ENCODE data around the gene ERV3-1. TPM values are rescaled to one million over a fixed set of nuclear protein-coding genes. Genes with fewer than 3 reads are reported as not detected.

Gene ERV3-1
- total and polyA plus RNA-seq, 9 of the 15 experiments (the other 6 are each of a cell fraction or from before 2014, with no cell fraction given), result 10.2 to 30.0 (median 22.0) TPM

- TF ChIP-seq HDAC3 (IDR thresholded peaks at IDR 0.05; ENCODE audit: borderline replicate concordance, partially characterized antibody) (no peak), ZC3H11A (IDR thresholded peaks at IDR 0.05; ENCODE audit: low read depth, low read length) (no peak), ZNF639 (CRISPR knock-in tag; conservative IDR thresholded peaks at IDR 0.05 in 1 of 2, IDR thresholded peaks at IDR 0.05 in 1 of 2) (0 out of 4 replicates have a peak, but pooled peaks of 1 of the 2 experiments have one; percentile 44), ZFPM2 (CRISPR knock-in tag; IDR thresholded peaks at IDR 0.05) (no peak), STAG1 (CRISPR knock-in tag; IDR thresholded peaks at IDR 0.05; ENCODE audit: borderline replicate concordance) (no peak), ADNP (tag; IDR thresholded peaks at IDR 0.05) (no peak), TRIM24 (IDR thresholded peaks at IDR 0.05) (peak in 1 of 2 experiments; percentile 57; a peak in 1 of 4 replicates), GMEB1 (CRISPR knock-in tag; IDR thresholded peaks at IDR 0.05) (no peak), NFIX (CRISPR knock-in tag; IDR thresholded peaks at IDR 0.05; ENCODE audit: low read depth) (no peak), CEBPZ (IDR thresholded peaks at IDR 0.05; ENCODE audit: borderline replicate concordance, low read depth, low read length) (no peak), ZNF239 (CRISPR knock-in tag; IDR thresholded peaks at IDR 0.05) (no peak), PHTF2 (CRISPR knock-in tag; IDR thresholded peaks at IDR 0.05) (no peak), ZNF586 (CRISPR knock-in tag; conservative IDR thresholded peaks at IDR 0.05) (no peak), NCOR1 (IDR thresholded peaks at IDR 0.05) (no peak), HSF4 (CRISPR knock-in tag; IDR thresholded peaks at IDR 0.05; ENCODE audit: borderline replicate concordance) (no peak), SMAD4 (CRISPR knock-in tag; conservative IDR thresholded peaks at IDR 0.05) (peak; percentile 81), ETV1 (tag; conservative IDR thresholded peaks at IDR 0.05; ENCODE audit: low read depth) (no peak), SIN3B (IDR thresholded peaks at IDR 0.05; ENCODE audit: low read depth) (no peak; the same call in 1 of the 2 replicates), HDAC1 (IDR thresholded peaks at IDR 0.05) (peak in 1 of 2 experiments; percentile 84; a peak in 2 of 4 replicates)
- TF ChIP-seq, protein P1, sequence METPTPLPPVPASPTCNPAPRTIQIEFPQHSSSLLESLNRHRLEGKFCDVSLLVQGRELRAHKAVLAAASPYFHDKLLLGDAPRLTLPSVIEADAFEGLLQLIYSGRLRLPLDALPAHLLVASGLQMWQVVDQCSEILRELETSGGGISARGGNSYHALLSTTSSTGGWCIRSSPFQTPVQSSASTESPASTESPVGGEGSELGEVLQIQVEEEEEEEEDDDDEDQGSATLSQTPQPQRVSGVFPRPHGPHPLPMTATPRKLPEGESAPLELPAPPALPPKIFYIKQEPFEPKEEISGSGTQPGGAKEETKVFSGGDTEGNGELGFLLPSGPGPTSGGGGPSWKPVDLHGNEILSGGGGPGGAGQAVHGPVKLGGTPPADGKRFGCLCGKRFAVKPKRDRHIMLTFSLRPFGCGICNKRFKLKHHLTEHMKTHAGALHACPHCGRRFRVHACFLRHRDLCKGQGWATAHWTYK (CRISPR knock-in tag; IDR thresholded peaks at IDR 0.05), result peak; percentile 75
Measured at GRCh38 chr7:65006094-65006992, at the start of gene ERV3-1 (continued).

All from K562 (cell line).